DOHH2 (cell line): Measurements from ENCODE around the gene BLTP3A.
"Not testable (repeated sequence)": the region's sequence is repeated elsewhere in the genome, so short reads cannot be mapped to it uniquely, and the experiment has no call there.

ENCODE experiments used
- EZH2phosphoT487 ChIP-seq: fragments of 200-600 bp; sonication (generic); IDR thresholded peaks from 2 replicates; pipeline ENCODE4 v1.6.1; 2017; ENCODE audit warnings: borderline replicate concordance, mild to moderate bottlenecking, antibody characterized with exemption, low read length, moderate library complexity, mixed read lengths
- TF ChIP-seq, protein P1 (sequence below): fragments of 200-600 bp; sonication (generic); IDR thresholded peaks from one replicate; pipeline ENCODE4 v1.5.1; 2014; ENCODE audit warnings: antibody characterized with exemption, mild to moderate bottlenecking, low read depth, low read length; ENCODE audit not compliant: poor library complexity, severe bottlenecking

DNA sequence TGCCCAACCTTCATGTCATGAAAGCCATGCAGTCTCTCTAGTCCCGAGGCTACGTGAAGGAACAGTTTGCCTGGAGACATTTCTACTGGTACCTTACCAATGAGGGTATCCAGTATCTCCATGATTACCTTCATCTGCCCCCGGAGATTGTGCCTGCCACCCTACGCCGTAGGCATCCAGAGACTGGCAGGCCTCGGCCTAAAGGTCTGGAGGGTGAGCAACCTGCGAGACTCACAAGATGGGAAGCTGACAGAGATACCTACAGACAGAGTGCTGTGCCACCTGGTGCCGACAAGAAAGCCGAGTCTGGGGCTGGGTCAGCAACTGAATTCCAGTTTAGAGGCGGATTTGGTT, 47.6 kb upstream of the BLTP3A start:
- TF ChIP-seq, protein P1, sequence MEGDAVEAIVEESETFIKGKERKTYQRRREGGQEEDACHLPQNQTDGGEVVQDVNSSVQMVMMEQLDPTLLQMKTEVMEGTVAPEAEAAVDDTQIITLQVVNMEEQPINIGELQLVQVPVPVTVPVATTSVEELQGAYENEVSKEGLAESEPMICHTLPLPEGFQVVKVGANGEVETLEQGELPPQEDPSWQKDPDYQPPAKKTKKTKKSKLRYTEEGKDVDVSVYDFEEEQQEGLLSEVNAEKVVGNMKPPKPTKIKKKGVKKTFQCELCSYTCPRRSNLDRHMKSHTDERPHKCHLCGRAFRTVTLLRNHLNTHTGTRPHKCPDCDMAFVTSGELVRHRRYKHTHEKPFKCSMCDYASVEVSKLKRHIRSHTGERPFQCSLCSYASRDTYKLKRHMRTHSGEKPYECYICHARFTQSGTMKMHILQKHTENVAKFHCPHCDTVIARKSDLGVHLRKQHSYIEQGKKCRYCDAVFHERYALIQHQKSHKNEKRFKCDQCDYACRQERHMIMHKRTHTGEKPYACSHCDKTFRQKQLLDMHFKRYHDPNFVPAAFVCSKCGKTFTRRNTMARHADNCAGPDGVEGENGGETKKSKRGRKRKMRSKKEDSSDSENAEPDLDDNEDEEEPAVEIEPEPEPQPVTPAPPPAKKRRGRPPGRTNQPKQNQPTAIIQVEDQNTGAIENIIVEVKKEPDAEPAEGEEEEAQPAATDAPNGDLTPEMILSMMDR = not testable (repeated sequence)
- not testable (repeated sequence) for TF ChIP-seq EZH2phosphoT487
